Renal cortex interstitium (tissue), 11 donors: ENCODE results near the gene ARAP1. TPM values are rescaled to one million over a fixed set of nuclear protein-coding genes. Genes with fewer than 3 reads are reported as not detected.
A peak's percentile ranks its signal among the peaks of the same experiment; 100 is the strongest.

Experiments
- DNase-seq, 11 donors: peaks; one replicate each; pipeline ENCODE4 v3.0.0-alpha.2; 2013; ENCODE audit warnings: low read depth in 9 of 11, low spot score in 4 of 11; ENCODE audit errors: extremely low read depth in 1 of 11
- polyA plus RNA-seq, 3 donors: library from polyadenylated mRNA; unstranded; fragments of 120-200 nt; gene quantifications; one replicate each; pipeline ENCODE4 v1.2.1, GENCODE V29; 2013; ENCODE audit not compliant: insufficient read length in 3 of 3

The ARAP1 gene
- polyA plus RNA-seq, 3 donors: 59.6 to 89.1 (median 85.3) TPM

DNA sequence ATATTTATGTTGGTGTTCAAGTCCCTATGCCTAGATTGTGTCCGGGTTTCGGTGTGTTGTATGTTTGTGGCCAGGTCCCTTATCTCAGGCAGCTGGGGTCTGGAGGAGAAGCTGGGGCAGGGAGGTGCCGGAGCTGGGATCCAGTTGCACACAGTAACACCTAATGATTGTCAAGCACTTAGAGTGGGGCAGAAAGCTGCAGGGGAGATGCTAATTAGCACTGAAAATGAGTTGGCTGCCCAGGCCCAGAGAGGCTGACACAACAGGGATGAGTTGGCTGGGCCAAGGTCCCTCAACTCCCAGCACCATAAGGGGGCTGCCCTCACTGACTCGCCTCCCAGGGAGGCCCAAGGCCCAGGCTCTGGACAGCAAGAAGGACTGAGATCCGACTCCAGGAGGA lies 90.2 kb downstream of the ARAP1 start:
- no peak for DNase-seq

DNA sequence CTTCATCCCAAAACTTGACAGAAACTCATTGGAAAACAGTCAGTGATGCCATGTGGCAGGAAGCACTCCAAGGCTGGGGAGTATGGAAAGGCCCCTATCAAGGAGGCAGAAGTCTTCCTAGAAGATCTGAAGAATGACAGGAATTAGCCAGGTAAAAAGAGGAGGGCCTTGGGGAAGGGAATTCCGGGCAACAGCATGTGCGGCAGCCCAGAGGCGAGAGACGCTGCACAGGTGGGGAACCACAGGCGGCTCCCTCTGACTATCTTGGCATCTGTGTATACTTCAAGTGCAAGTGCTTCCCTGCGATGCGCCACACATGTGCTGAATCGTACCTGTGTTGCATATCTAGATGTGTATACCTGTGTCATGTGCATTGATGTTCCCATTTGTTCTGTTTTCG lies 90.7 kb downstream of the ARAP1 start:
- DNase-seq: no peak

DNA sequence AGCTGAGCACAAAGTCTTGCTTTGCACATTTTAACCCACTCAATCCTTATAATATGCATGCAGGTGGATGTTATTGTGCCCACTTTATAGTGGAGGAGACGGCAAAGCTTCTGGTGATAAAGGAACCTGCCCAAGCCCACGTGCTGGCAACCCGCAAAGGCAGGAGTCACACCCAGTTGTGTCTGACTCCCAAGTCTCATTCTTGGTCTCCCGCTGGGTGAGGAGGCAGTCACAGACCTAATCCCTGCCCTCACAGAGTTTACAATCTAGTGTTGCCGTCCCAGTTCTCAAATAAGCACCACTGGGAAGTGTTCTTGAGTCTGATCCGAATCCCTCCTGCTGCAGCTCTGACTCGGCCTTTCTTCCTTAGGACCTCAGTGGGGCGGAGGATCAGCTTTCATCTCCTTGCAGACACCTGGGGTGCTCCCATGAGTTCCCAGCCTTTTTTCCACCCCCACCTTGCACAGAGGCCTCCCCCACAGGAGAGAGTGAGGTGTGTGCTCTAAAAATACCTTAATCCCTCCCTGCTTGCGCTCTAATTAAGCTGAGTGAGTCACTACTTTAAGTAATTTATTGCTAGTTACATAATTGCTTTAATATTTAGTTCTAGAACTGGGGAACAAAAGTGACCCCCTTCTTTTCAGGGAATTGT lies 93.1 kb downstream of the ARAP1 start:
- DNase-seq: no peak

DNA sequence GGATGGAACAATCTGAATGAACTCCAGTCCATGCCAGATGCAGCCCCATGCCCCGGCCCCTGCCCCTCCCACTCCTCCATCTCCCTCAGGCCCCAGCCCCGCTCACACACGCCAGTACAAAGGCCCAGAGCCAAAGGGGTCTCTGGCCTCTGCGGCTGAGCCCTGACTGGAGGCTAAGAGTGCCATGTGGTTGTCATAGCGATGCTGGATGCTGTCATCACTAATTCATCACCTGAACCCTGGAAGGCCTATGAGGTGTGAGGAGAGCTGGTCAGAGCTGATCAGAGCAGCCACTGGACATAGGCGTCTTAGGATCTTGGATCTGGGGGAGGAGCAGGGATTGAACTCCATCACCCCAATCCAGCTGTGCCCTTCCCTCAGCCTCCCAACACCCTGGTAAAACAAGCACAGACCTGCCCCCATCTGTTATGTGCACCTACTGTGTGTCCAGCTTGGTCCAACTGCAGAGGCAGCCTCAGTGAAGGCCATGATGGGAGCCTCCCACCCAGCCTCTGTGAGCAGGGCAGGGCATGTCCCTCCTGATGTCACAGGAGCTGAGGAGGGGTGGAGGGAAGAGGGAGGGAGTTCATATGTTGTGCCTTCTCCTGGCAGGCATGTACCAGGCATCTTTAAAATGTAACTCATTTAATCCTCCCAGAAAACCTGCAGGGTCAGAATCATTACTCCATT lies 94.7 kb downstream of the ARAP1 start:
- no peak for DNase-seq

DNA sequence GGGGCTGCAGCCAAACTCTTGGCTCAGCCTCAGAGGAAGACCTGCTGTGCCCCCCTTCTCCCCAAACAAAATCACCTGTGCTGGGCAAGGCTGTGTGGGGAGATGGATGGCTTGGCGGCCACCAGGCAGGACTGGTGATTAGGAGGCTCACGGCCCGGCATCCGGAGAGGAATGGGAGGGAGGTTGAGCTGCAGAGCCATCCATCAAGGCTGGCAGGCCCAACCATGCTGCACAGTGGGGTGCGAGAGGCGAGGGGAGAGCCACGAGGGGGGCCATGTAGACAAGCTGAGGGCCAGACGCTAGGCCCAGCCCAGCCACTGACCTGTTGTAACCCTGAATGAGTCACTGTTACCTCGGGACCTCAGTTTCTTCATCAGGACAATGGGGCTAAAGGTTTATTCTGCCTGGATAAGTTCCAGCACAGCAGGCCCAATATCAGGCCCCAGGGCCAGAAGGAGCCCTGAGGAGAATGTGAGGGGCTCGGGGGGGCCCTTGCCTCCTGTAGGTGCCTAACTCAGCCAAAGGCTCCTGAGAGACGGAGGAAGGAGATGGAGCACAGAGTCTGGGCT lies 96.2 kb downstream of the ARAP1 start:
- no peak for DNase-seq

GRCh38 chr11:72655014-72655413 lies 97.2 kb downstream of the ARAP1 start:
- DNase-seq: no peak

- DNase-seq: no peak
Measured at GRCh38 chr11:72653649-72654048, 98.6 kb downstream of the ARAP1 start.

DNA sequence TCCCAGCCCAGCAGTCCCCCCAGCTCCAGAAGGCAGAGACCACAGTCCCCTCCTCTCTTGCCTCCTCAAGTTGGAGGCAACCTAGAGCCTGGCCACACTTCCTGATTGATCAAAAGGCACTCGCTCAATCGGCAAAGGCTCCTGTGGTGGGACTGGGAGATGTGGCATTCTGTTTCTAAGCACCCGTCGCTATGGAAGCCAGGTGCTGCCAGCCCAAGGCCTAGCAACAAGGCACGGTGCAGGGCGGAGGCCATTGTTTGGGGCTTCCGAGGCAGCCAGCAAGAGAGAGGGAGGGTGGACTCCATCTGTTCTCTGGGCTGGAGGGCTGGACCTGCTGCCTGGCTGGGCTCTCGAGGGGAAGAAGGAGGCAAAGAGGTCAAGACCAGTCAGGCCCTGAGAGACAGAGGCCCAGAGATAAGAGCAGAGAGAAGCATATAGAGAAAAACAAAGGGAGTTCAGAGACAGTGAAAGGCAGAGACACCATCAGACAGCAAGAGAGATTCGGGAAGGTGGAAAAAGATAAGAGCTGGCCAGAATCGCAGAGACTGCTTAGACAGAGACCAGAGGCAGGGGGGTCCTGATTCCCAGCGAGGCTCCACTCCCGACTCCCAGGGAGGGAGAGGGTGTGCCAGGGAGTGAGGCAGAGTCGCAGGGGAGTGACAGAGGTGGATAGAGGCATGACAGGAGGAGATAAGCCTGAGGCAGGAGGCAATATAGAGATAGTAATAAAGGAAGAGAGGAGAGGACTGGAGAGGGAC lies 99.2 kb downstream of the ARAP1 start:
- DNase-seq: peak in 1 of 11 donors; percentile 4

DNA sequence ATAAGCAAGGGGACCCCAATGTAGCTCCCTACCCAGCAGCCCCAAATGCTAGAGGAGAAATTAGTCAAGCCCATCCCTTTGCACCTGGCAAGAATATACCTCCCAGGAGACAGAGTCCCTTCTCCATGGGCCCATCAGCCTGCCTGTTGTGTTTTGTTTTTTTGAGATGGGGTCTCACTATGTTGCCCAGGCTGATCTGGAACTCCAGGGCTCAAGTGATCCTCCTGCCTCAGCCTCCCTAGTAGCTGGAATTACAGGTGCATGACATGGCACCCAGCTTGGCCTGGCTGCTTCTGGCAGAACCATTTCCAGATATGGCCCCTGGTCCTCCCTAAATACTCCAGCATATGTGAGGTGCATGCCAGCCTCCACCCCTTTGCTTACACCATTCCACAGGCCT lies 100.1 kb downstream of the ARAP1 start:
- no peak for DNase-seq

GRCh38 chr11:72649215-72649976 lies 102.8 kb downstream of the ARAP1 start:
- DNase-seq: no peak

- no peak for DNase-seq
Measured at GRCh38 chr11:72648384-72649136, 103.6 kb downstream of the ARAP1 start.

- no peak for DNase-seq
Measured at GRCh38 chr11:72647882-72648281, 104.3 kb downstream of the ARAP1 start.

DNA sequence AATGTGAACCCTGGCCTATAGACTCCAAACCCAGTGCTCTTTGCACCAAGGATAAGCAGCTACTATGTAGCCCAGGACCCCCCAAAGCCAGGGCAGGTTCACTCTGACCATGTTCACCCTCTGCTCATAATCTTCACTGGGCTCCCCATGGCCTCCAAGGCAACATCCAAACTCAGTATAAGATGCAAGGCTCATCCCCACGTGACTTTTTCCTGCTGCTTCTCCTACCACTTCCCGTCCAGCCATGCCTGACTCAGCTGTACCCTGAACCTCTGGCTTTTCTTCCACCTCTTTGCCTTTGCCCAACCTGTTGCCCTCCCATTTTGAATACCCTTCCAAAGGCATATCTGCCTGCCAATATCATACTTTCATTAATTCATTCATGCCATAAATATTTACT lies 105.7 kb downstream of the ARAP1 start:
- DNase-seq: no peak

DNA sequence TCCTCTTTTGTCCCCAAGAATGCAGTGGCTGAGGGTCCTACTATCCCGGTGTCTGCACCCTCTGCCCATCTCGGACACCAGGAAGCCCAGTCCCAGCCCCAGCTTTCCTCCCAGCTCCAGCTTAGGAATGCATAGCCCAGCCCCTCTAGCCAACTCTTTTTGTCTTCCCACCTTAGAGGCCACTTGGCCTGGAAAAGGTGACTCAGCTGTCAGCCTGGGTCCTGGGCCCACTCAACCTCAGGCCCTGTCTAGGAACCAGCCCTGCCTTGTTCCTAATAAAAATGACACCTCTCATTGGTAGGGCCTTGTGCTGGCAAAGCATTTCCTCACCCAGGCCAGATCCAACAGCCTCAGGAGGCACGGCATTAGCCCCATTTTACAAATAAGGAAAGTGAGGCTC lies 106.2 kb downstream of the ARAP1 start:
- DNase-seq: no peak

DNA sequence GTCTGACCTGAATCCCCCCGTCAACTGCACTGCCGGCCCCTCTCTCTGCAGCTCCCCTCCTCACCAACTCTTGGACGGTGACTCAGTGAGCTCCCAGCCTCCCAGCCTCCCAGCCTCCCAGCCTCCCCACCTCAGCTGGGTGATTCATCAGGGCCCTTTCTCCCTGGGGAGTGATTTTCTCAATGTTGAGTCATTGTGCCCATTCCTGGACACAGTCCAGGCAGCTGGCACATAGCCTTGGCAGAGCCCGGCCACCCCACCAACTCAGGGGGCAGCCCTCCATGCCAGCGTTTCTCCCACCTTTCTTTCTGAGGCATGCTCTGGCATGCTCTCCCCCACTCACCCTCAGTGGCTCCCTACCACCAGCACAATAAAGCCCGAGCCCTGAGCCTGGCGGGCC lies 108.7 kb downstream of the ARAP1 start:
- DNase-seq: no peak

- DNase-seq: peak in 5 of 11 donors; percentile 26 to 54 (median 42)
Measured at GRCh38 chr11:72642884-72643522, 109.2 kb downstream of the ARAP1 start.

GRCh38 chr11:72642043-72642883 lies 109.9 kb downstream of the ARAP1 start:
- no peak for DNase-seq
